Measurements from ENCODE around the gene HEATR5A.
"Not testable (repeated sequence)": the region's sequence is repeated elsewhere in the genome, so short reads cannot be mapped to it uniquely, and the experiment has no call there.

The HEATR5A gene

DNA sequence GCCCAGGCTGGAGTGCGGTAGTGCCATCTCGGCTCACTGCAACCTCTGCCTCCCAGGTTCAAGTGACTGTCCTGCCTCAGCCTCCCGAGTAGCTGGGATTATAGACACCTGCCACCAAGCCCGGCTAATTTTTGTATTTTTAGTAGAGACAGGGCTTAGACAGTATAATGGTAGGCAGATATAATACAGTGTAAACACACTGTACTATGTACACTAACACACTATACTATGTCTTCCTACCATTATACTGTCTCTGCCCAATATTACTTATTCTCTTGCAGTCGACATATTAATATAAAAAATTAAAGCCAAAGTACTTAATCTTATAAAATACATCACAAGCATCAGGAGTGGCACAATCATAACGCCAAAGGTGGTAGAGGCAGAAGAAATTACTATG lies 21.9 kb upstream of the HEATR5A start:
- Histone ChIP-seq H3K9me3 (ENCODE audit: insufficient read depth, low read depth, low read length) (peaks cover 11% of the 10 kb centered on the region), H3K4me3 (ENCODE audit: low read length) (no peak overlapping the region), H3K27ac (ENCODE audit: low read depth, low read length) (no peak overlapping the region), H3K27me3 (ENCODE audit: insufficient read depth, low read length) (no peaks in the 10 kb centered on the region), H3K36me3 (ENCODE audit: insufficient read depth, low read length) (peaks cover 12% of the 10 kb centered on the region), H3K9ac (ENCODE audit: low read depth, low read length) (no peak overlapping the region), H3K4me1 (ENCODE audit: insufficient read depth, low read length) (no peaks in the 10 kb centered on the region)
- WGBS = 93% methylated on average over 6 of the region's 6 CpGs

DNA sequence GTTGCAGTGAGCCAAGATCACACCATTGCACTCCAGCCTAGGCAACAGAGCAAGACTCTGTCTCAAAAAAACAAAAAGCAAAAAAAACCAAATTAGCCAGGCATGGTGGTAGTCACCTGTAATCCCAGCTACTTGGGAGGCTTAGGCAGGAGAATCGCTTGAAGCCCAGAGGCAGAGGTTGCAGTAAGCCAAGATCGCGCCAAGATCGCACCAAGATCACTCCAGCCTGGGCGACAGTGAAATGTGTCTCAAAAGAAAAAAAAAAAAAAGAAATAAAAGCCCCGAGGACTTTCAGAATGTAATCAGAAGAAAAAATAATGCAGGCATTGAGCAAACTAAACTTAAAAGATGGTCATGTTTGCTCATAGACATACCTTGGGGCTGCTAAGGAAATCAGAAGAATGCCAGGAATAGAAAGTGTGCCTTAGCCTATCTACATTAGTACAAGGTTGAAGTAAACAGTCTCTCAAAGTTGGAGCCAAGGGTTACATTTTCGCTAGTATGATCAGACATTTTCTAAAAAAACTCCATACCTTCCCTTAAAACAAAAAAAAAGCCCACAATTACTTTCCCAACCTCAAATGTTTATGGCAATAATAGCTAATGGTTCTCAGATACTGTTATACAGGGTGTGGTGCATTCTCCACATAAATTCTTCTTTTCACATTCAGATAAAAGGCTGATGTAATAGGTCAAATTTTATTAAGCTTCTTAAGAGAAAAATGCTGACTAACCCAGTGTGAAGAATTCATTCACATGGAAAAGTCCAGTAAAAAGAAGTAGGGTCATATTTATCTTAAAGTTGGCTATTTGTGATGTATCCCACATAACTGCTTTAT lies 21.1 kb upstream of the HEATR5A start:
- Histone ChIP-seq H3K4me1 (ENCODE audit: insufficient read depth, low read length) (no peaks in the 10 kb centered on the region), H3K9ac (ENCODE audit: low read depth, low read length) (no peak overlapping the region), H3K27ac (ENCODE audit: low read depth, low read length) (no peak overlapping the region), H3K27me3 (ENCODE audit: insufficient read depth, low read length) (no peaks in the 10 kb centered on the region), H3K9me3 (ENCODE audit: insufficient read depth, low read depth, low read length) (peaks cover 11% of the 10 kb centered on the region), H3K4me3 (ENCODE audit: low read length) (no peak overlapping the region), H3K36me3 (ENCODE audit: insufficient read depth, low read length) (0 out of 2 replicates have a peak, but pooled peaks cover 5% of the 10 kb centered on the region)
- 89% methylated on average over 7 of the region's 7 CpGs for WGBS

DNA sequence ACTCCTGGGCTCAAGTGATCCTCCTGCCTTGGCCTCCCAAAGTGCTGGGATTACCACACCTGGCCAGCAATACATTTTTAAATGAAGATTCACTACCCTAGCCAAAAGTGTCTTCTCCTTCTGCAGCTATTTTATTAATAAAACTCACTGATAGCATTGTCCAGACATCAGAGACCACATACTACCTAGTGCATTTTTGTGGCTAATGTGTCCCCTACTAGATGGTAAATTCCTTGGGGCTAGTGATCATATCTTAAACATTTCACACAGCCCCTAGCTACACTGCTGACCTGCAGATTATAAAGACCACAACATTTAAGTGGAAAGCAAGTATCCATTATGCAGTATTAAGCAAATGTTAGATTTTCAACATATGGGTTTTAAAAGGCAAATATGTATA lies 19.9 kb upstream of the HEATR5A start:
- Histone ChIP-seq H3K9me3 (ENCODE audit: insufficient read depth, low read depth, low read length) (peaks cover 11% of the 10 kb centered on the region), H3K9ac (ENCODE audit: low read depth, low read length) (no peak overlapping the region), H3K4me1 (ENCODE audit: insufficient read depth, low read length) (no peaks in the 10 kb centered on the region), H3K4me3 (ENCODE audit: low read length) (no peak overlapping the region), H3K36me3 (ENCODE audit: insufficient read depth, low read length) (no peaks in the 10 kb centered on the region), H3K27me3 (ENCODE audit: insufficient read depth, low read length) (no peaks in the 10 kb centered on the region), H3K27ac (ENCODE audit: low read depth, low read length) (no peak overlapping the region)

DNA sequence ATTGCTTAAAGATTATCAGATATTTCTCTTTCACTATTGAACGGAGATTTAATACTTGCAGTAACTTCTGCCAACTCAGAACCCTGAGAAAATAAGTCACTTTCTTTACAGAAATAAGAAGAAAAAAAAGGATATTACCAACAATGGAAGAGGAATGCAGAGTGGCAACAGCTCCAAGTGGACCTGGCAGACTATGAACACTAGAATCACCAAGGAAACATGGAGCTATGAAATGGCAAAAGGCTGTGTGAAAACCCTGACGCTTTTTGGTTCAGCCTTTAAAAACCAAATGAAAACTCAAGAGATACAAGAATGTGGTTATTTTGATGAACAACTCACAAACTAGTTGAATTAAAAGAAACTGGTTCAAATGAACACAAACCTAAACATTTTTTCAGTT lies 19.2 kb upstream of the HEATR5A start:
- no peak overlapping the region for H3K9ac ChIP-seq (ENCODE audit: low read depth, low read length)
- H3K4me3 ChIP-seq (ENCODE audit: low read length) = no peak overlapping the region
- WGBS = 94% methylated on average over 2 of the region's 2 CpGs
- H3K27me3 ChIP-seq (ENCODE audit: insufficient read depth, low read length) = no peaks in the 10 kb centered on the region
- no peak overlapping the region for H3K27ac ChIP-seq (ENCODE audit: low read depth, low read length)
- H3K4me1 ChIP-seq (ENCODE audit: insufficient read depth, low read length) = no peaks in the 10 kb centered on the region
- H3K36me3 ChIP-seq (ENCODE audit: insufficient read depth, low read length) = no peaks in the 10 kb centered on the region
- H3K9me3 ChIP-seq (ENCODE audit: insufficient read depth, low read depth, low read length) = peaks cover 11% of the 10 kb centered on the region

DNA sequence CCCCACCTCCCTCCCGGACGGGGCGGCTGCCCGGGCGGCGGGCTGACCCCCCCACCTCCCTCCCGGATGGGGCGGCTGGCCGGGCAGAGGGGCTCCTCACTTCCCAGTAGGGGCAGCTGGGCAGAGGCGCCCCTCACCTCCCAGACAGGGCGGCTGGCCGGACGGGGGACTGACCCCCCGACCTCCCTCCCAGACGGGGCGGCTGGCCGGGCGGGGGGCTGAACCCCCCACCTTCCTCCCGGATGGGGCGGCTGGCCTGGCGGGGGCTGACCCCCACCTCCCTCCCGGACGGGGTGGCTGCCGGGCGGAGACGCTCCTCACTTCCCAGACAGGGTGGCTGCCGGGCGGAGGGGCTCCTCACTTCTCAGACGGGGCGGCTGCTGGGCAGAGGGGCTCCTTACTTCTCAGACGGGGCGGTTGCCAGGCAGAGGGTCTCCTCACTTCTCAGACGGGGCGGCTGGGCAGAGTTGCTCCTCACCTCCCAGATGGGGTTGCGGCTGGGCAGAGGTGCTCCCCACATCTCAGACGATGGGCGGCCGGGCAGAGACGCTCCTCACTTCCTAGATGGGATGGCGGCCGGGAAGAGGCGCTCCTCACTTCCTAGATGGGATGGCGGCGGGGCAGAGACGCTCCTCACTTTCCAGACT lies 16.8 kb upstream of the HEATR5A start:
- not testable (repeated sequence) for H3K4me3 ChIP-seq (ENCODE audit: low read length); H3K4me1 ChIP-seq (ENCODE audit: insufficient read depth, low read length); H3K9ac ChIP-seq (ENCODE audit: low read depth, low read length); H3K27me3 ChIP-seq (ENCODE audit: insufficient read depth, low read length); H3K27ac ChIP-seq (ENCODE audit: low read depth, low read length); H3K36me3 ChIP-seq (ENCODE audit: insufficient read depth, low read length)
- 93% methylated on average over 25 of the region's 45 CpGs for WGBS
- peaks cover 11% of the 10 kb centered on the region for H3K9me3 ChIP-seq (ENCODE audit: insufficient read depth, low read depth, low read length)

DNA sequence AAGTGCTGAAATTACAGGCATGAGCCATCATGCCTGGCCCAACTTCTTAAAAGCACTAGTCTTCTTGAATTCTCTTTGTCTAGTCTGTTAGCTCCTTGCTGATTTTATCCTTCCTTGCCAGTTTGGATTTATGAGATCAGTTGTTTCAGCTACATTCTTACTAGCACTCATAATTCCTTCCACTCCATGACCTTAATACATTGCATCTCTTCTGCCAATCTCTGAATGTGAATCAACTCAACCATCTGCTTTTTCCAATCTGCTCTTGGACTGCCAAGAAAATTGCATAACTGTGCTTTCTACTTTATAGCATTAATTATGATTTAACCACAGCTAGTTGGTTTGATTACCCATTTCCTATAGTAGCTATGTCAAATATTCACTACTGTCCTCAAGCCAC lies 14.9 kb upstream of the HEATR5A start:
- H3K4me1 ChIP-seq (ENCODE audit: insufficient read depth, low read length) = no peaks in the 10 kb centered on the region
- H3K4me3 ChIP-seq (ENCODE audit: low read length) = no peak overlapping the region
- no peaks in the 10 kb centered on the region for H3K27me3 ChIP-seq (ENCODE audit: insufficient read depth, low read length)
- no peaks in the 10 kb centered on the region for H3K36me3 ChIP-seq (ENCODE audit: insufficient read depth, low read length)
- no peak overlapping the region for H3K9ac ChIP-seq (ENCODE audit: low read depth, low read length)
- peaks cover 11% of the 10 kb centered on the region for H3K9me3 ChIP-seq (ENCODE audit: insufficient read depth, low read depth, low read length)
- H3K27ac ChIP-seq (ENCODE audit: low read depth, low read length) = no peak overlapping the region

DNA sequence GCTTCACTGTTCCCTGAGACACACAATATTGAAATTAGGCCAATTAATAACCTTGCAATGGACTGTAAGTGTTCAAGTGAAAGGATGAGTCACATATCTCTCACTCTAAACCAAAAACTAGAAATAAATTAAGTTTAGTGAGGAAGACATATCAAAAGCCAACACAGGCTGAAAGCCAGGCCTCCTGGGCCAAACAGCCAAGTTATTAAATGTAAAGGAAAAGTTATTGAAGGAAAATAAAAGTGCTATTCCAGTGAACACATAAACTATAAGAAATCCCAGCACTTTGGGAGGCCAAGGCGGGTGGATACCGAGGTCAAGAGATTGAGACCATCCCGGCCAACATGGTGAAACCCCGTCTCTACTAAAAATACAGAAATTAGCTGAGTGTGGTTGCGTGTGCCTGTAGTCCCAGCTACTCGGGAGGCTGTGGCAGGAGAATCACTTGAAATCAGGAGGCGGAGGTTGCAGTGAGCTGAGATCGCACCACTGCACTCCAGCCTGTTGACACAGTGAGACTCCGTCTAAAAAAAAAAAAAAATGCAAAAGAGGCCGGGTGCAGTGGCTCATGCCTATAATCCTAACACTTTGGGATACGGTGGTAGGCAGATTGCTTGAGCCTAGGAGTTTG lies 10.4 kb upstream of the HEATR5A start:
- no peaks in the 10 kb centered on the region for H3K9me3 ChIP-seq (ENCODE audit: insufficient read depth, low read depth, low read length)
- 94% methylated on average over 10 of the region's 11 CpGs for WGBS
- no peak overlapping the region for H3K9ac ChIP-seq (ENCODE audit: low read depth, low read length)
- H3K36me3 ChIP-seq (ENCODE audit: insufficient read depth, low read length) = no peaks in the 10 kb centered on the region
- no peaks in the 10 kb centered on the region for H3K27me3 ChIP-seq (ENCODE audit: insufficient read depth, low read length)
- H3K27ac ChIP-seq (ENCODE audit: low read depth, low read length) = no peak overlapping the region
- no peaks in the 10 kb centered on the region for H3K4me1 ChIP-seq (ENCODE audit: insufficient read depth, low read length)
- no peak overlapping the region for H3K4me3 ChIP-seq (ENCODE audit: low read length)

DNA sequence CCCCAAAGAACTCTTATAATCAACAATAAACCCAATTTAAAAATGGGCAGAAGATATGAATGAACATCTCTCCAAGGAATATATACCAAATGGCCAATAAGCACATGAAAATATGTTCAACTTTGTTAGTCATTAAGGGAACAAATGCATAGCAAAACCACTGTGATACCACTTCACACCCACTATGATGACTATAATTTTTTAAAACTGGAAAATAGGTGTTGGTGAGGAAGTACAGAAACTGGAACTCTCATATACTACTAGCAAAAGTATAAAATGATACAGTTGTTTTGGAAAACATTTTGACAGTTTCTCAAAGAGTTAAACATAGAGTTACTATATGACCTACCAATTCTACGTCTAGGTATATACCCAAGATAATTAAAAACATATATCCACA lies 9.4 kb upstream of the HEATR5A start:
- Histone ChIP-seq H3K27ac (ENCODE audit: low read depth, low read length) (no peak overlapping the region), H3K36me3 (ENCODE audit: insufficient read depth, low read length) (no peaks in the 10 kb centered on the region), H3K4me3 (ENCODE audit: low read length) (no peak overlapping the region), H3K9me3 (ENCODE audit: insufficient read depth, low read depth, low read length) (no peaks in the 10 kb centered on the region), H3K4me1 (ENCODE audit: insufficient read depth, low read length) (no peaks in the 10 kb centered on the region), H3K27me3 (ENCODE audit: insufficient read depth, low read length) (no peaks in the 10 kb centered on the region), H3K9ac (ENCODE audit: low read depth, low read length) (no peak overlapping the region)
- WGBS = 95% methylated on average over 1 of the region's 1 CpG

DNA sequence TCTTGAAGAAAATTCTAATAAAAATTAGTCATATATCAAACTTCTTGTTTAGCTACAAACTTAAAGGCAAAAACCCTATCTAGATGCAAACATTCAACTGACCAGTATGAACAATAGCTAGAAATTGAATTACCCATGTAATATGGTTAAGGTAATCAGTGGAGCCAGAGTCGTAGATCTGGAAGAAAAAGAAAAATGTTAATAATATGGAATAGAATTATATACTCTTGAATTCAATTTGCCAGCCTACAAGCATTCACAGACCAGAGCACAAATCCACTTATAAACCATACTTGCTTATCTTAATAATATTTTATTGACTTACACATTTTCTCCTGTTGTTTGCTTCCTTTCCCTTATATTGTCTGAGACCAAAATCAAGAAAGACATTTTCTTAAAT lies 7.7 kb upstream of the HEATR5A start:
- no peak overlapping the region for H3K4me3 ChIP-seq (ENCODE audit: low read length)
- no peak overlapping the region for H3K9ac ChIP-seq (ENCODE audit: low read depth, low read length)
- no peaks in the 10 kb centered on the region for H3K36me3 ChIP-seq (ENCODE audit: insufficient read depth, low read length)
- H3K27ac ChIP-seq (ENCODE audit: low read depth, low read length) = no peak overlapping the region
- no peaks in the 10 kb centered on the region for H3K9me3 ChIP-seq (ENCODE audit: insufficient read depth, low read depth, low read length)
- WGBS = no CpG with 5 or more reads among the region's 1 CpG
- H3K27me3 ChIP-seq (ENCODE audit: insufficient read depth, low read length) = no peaks in the 10 kb centered on the region
- no peaks in the 10 kb centered on the region for H3K4me1 ChIP-seq (ENCODE audit: insufficient read depth, low read length)

DNA sequence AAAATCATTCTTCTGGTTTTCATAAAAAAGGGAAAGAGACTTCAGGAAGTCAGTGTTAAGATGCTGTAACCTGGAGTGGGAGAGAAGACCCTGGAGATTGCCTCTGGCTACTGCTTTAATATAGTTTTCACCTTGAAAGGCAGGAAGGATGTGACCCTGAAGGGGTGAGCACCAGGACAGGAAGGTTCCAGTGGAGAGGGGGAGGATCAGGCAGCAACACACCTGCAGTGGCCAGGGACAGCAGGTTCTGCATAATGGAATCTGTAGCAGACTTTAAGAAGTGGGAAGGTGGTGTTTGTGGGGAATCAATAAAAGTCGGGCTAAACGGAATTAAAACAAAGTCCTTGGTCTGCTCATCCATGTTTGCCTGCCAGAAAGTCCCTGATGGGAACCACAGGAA lies 6.3 kb upstream of the HEATR5A start:
- 96% methylated on average over 2 of the region's 2 CpGs for WGBS
- H3K9me3 ChIP-seq (ENCODE audit: insufficient read depth, low read depth, low read length) = no peaks in the 10 kb centered on the region
- H3K36me3 ChIP-seq (ENCODE audit: insufficient read depth, low read length) = no peaks in the 10 kb centered on the region
- no peak overlapping the region for H3K9ac ChIP-seq (ENCODE audit: low read depth, low read length)
- H3K4me3 ChIP-seq (ENCODE audit: low read length) = no peak overlapping the region
- H3K4me1 ChIP-seq (ENCODE audit: insufficient read depth, low read length) = no peaks in the 10 kb centered on the region
- H3K27me3 ChIP-seq (ENCODE audit: insufficient read depth, low read length) = no peaks in the 10 kb centered on the region
- H3K27ac ChIP-seq (ENCODE audit: low read depth, low read length) = no peak overlapping the region

DNA sequence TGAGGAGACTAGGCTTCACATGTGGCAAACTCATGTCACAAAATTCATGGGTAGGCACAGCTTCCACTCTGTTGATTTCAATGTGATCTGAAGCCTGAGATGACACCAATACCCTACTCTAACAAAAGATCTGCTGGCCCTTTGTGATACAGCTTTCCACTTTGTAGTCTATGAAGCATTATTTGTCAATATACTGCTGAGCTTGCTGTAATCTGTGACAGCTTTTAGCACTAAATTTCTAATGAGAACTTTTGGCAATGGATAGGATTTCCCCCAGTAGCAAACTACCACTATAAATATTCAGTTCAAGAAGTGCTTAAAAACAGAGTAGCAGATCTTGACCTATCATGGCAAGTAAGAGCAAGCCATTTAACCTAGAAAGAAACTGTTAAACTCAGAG lies 5.6 kb upstream of the HEATR5A start:
- no peaks in the 10 kb centered on the region for H3K27me3 ChIP-seq (ENCODE audit: insufficient read depth, low read length)
- no peaks in the 10 kb centered on the region for H3K9me3 ChIP-seq (ENCODE audit: insufficient read depth, low read depth, low read length)
- no peak overlapping the region for H3K27ac ChIP-seq (ENCODE audit: low read depth, low read length)

More for the DNA sequence above, 5.6 kb upstream of the HEATR5A start:
- Histone ChIP-seq H3K9ac (ENCODE audit: low read depth, low read length) (no peak overlapping the region), H3K4me1 (ENCODE audit: insufficient read depth, low read length) (no peaks in the 10 kb centered on the region), H3K36me3 (ENCODE audit: insufficient read depth, low read length) (no peaks in the 10 kb centered on the region), H3K4me3 (ENCODE audit: low read length) (no peak overlapping the region)
